ENCODE data around the gene GSTM2.
"Not testable (repeated sequence)": the region's sequence is repeated elsewhere in the genome, so short reads cannot be mapped to it uniquely, and the experiment has no call there.

The GSTM2 gene

DNA sequence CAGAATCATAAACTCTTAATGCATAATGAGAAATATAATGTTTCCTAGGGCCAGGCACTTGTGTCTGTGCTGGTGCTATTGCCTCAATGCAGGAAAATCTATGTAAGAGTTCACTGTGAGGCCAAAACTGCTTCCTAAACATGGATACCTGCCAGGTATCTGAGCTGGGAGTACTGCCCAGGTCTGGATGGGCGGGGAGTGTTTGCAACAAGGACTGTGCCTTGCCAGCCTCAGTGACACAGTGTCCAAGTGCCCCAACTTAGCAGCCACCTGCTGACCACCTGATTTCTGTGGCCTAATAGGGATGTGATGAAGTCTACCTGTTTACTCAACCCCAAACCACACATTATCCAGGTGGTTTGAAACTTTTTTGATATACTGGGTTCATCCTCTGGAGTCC, 17.5 kb downstream of the GSTM2 start:
- DNase-seq = not testable (repeated sequence)

DNA sequence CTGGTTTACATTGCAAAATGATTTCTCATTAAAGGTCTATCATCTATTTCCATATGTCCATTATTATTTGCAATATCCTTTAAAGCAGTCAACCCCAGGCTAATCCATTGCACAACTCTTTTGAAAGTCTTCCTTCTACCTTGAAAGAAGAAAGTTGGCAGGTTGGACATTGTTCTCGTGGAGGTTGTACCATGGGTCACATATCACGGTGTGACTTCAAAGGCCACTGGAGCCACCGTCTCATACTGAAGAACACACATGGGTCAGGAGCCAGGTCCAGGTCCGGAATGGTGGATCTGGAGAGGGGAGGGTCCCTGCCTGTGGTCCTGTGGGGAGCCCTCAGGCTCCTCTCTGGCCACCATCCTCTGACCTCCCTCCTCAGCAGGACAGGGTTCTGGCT, 18.0 kb downstream of the GSTM2 start:
- not testable (repeated sequence) for DNase-seq

DNA sequence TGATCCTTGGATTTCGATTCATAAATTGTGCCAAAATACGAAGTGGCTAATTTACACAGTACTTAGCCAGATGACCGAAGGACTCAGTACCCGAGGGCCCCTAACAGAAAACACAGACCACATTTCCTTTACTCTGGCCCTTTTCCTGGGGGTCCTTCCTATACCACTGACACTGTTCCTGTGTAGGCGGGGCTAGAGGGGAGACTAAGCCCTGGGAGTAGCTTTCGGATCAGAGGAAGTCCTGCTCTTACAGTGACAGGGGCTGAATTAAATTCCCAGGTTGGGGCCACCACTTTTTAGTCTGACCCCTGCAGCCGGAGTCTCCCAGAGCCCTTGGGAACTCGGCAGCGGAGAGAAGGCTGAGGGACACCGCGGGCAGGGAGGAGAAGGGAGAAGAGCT, 19.3 kb downstream of the GSTM2 start:
- DNase-seq = not testable (repeated sequence)

DNA sequence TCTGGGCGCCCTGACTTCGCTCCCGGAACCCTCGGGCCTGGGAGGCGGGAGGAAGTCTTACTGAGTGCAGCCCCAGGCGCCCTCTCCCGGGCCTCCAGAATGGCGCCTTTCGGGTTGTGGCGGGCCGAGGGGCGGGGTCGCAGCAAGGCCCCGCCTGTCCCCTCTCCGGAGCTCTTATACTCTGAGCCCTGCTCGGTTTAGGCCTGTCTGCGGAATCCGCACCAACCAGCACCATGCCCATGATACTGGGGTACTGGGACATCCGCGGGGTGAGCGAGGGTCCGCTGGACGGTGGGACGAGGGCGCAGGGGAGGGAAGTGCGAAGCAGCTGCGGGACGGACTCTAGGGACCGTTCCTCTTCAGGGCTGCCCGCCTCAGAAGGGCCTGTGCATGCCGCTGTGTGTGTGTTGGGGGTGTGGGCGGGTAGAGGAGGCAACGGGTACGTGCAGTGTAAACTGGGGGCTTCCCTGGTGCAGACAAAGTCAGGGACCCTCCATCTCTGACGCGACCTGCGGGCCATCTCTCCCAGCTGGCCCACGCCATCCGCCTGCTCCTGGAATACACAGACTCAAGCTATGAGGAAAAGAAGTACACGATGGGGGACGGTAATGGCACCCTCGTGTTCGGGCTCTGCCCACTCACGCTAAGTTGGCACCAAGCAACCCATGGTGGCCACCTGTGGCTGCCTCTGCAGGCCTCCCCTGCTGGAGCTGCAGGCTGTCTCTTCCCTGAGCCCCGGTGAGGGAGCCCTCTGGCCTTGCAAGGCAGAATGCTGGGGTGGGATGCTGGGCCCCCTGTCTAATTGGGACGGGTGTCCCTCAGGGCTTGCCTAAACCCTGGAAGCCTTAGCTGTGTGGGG, 20.0 kb downstream of the GSTM2 start, which contains the start of gene GSTM1:
TSS of gene GSTM1 (plus strand) at position 177 of the 859 bp plus-strand sequence. CDS start at position 234, 57 bp downstream.
- DNase-seq = no peak

DNA sequence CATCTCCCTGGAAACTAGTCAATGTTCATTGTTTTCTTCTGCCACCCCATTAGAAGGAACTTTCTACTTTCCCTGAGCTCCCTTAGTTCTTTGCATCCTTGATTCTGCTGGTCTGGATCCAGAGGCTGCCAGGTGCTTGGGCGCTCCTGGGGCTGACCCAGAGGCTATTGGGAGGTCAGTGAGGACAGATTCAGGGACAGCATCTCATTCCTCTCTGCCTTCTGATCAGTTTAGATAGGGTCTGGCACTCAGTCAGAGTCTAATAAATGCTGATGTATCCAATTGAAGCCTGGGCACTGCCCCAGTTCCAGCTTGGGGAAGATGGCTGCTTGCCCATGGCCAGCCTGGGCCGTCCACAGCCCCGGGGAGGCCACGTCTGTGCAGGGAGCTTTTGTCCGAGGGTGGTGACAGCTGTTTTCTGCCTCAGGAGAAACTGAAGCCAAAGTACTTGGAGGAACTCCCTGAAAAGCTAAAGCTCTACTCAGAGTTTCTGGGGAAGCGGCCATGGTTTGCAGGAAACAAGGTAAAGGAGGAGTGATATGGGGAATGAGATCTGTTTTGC, 22.1 kb downstream of the GSTM2 start:
- no peak for DNase-seq

DNA sequence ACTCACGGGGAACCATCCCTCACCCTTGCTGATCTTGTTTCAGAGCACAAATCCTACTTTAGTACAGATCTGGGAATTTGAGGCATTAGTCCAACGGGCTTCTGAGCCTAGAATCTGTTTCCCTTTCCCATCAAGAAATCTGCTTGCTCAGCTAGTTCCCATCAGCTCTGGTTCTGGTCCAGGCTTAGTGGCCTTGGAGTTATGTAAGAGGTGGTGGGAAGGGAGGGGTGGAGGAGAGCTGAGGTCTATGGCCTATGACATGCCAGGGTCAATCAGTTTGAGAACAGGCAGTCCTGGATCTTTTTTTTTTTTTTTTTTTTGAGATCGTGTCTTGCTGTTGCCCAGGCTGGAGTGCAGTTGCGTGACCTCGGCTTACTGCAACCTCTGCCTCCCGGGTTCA, 23.9 kb downstream of the GSTM2 start:
- DNase-seq = no peak

DNA sequence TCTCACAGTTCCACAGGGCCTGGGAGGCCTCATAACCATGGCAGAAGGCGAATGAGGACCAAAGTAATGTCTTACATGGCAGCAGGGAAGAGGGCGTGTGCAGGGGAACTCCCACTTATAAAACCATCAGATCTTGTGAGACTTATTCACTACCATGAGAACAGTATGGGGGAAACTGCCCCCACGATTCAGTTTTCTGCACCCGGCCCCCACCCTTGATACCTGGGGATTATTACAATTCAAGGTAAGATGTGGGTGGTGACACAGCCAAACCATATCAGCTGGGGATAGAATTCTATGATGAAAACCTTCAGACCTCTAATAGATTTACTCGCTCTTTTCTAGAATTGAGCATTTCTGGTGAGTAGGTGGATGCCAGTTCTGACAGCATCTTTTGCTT, 26.5 kb downstream of the GSTM2 start:
- not testable (repeated sequence) for DNase-seq

DNA sequence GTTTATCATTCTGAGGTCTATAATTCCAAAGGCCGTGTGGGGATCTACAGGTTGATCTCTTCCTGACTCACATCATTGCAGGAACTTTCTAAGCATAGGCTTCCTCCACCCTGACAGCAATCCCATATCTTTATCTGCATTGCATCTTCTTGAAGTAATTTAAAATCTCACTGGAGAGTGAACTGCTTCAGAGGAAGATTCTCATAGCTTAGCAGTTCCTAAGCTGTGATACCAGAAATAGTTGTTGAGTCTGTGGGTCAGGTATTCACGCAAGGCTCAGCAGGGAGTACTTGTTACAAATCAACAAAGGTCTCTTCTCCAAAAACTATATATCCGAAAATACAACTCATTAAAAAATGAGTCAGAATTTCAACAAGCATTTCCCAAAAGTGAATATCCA, 27.3 kb downstream of the GSTM2 start:
- DNase-seq = not testable (repeated sequence)

DNA sequence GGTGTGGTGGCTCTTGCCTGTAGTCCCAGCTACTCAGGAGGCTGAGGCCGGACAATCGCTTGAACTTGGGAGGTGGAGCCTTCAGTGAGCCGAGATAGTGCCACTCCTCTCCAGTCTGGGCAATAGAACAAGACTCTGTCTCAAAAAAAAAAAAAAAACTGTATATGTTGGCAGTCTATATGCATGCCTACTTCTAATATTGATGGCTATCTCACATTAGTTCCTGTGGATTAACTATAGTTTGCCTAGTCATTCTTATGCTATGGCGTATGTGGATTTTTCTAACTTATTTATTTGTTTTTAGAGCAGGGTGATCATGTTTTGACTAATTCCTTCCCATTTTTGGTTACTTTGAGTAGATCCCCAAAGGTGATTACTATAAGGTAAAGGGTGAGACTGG, 29.2 kb downstream of the GSTM2 start:
- DNase-seq = no peak

DNA sequence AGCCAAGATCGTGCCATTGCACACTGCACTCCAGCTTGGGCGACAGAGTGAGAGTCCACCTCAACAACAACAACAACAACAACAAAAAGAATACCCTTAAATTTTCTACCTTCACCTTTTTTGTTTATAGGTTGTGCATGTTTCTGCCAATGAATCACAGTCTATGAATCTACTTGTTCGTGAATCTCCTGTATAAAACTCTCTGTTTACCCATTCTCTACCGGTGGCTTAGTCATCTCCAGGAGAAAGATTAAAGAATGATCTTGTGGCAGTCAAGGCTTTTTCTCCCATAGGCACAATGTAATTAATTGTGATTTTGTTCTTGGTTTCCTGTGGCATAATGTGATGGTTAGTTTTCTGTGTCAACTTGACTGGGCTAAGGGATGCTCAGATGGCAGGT, 30.0 kb downstream of the GSTM2 start:
- not testable (repeated sequence) for DNase-seq

DNA sequence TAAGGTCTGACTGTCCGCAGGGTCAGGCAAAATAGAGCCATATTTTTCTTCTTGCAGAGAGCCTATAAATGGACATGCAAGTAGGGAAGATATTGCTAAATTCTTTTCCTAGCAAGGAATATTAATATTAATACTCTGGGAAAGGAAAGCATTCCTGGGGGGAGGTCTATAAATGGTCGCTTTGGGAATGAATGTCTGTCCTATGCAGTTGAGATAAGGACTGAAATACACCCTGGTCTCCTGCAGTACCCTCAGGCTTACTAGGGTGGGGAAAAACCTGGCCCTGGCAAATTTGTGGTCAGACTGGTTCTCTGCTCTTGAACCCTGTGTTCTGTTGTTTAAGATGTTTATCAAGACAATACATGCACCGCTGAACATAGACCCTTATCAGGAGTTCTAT, 35.1 kb downstream of the GSTM2 start:
- not testable (repeated sequence) for DNase-seq

DNA sequence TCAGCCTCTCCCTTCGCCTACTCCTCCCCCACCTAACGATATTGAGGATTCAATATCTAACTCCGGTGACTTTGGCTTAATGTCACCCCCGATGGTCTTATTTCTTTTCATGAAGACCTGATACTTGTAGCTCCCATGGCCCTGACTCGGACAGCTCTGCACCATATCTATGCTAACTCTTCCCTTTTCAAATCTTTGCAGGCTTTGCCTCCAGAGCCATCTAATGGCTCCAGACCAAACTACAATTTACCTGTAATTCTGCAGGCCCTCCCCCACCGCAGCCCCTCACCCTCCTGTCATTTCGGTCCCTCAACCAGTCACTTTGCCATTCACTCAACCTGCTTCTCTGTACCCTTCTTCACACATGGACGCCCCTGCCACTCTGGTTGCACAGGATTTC, 36.3 kb downstream of the GSTM2 start:
- no peak for DNase-seq

DNA sequence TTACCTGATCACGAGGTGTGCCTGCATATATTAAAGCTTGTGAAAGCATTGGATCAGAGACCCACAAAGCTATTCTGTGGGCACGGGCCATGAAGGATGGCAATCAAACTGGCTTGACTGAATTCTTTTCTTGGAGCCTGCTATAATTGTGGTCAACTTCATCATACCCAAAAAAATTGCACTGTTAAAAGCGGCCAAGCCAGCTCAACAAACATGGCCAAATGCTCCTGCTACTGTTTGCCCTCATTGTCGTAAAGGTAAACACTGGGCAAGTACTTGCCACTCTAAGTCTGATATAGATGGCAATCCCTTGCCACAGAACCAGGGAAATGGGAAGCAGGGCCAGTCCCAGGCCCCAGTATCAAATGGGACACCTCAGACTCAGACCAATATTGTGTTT, 37.6 kb downstream of the GSTM2 start:
- no peak for DNase-seq

DNA sequence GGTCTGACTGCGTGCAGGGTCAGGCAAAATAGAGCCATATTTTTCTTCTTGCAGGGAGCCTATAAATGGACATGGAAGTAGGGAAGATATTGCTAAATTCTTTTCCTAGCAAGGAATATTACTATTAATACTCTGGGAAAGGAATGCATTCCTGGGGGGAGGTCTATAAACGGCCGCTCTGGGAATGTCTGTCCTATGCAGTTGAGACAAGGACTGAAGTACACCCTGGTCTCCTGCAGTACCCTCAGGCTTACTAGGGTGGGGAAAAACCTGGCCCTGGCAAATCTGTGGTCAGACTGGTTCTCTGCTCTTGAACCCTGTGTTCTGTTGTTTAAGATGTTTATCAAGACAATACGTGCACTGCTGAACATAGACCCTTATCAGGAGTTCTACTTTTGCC, 41.1 kb downstream of the GSTM2 start:
- not testable (repeated sequence) for DNase-seq

DNA sequence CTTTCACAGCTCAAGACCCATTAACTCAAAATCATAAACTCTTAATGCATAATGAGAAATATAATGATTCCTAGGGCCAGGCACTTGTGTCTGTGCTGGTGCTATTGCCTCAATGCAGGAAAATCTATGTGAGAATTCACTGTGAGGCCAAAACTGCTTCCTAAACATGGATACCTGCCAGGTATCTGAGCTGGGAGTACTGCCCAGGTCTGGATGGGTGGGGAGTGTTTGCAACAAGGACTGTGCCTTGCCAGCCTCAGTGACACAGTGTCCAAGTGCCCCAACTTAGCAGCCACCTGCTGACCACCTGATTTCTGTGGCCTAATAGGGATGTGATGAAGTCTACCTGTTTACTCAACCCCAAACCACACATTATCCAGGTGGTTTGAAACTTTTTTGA, 42.0 kb downstream of the GSTM2 start:
- not testable (repeated sequence) for DNase-seq

DNA sequence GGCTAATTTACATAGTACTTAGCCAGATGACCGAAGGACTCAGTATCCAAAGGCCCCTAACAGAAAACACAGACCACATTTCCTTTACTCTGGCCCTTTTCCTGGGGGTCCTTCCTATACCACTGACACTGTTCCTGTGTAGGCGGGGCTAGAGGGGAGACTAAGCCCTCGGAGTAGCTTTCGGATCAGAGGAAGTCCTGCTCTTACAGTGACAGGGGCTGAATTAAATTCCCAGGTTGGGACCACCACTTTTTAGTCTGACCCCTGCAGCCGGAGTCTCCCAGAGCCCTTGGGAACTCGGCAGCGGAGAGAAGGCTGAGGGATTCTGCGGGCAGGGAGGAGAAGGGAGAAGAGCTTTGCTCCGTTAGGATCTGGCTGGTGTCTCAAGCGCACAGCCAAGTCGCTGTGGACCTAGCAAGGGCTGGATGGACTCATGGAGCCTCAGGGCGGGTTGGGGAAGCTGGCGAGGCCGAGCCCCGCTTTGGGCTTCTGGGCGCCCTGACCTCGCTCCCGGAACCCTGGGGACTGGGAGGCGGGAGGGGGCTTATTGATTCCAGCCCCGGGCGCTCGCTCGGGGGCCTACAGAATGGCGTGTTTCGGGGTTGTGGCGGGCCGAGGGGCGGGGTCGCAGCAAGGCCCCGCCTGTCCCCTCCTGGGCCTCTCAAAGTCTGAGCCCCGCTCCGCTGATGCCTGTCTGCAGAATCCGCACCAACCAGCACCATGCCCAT, 43.9 kb downstream of the GSTM2 start, which contains the start of gene GSTM5:
TSS of gene GSTM5 (plus strand) at position 659 of the 728 bp plus-strand sequence. CDS start at position 721, 62 bp downstream.
- not testable (repeated sequence) for DNase-seq

DNA sequence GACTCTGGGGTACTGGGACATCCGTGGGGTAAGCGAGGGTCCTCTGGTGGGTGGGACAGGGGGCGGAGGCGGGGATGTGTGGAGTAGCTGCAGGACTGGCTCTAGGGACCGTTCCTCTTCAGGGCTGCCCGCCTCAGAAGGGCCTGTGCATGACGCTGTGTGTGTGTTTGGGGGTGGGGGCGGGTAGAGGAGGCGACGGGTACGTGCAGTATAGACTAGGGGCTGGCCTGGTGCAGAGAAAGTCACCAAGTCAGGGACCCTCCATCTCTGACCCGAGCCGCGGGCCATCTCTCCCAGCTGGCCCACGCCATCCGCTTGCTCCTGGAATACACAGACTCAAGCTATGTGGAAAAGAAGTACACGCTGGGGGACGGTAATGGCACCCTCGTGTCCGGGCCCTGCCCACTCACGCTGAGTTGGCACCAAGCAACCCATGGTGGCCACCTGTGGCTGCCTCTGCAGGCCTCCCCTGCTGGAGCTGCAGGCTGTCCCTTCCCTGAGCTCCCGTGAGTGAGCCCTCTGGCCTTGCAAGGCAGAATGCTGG, 44.5 kb downstream of the GSTM2 start:
- no peak for DNase-seq

DNA sequence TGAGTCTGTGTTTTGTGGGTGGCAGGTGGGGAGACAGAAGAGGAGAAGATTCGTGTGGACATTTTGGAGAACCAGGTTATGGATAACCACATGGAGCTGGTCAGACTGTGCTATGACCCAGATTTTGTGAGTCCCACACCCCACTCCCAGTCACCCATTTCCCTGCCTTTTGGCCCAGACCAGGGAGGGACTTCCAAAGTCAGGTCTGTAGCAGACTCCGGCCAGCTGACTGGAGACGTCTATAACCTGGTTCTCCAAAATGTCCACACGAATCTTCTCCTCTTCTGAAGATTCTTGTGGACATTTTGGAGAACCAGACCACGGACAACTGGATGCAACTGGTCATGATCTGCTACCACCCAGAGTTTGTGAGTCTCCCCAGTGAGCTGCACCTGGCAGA, 45.8 kb downstream of the GSTM2 start:
- no peak for DNase-seq

DNA sequence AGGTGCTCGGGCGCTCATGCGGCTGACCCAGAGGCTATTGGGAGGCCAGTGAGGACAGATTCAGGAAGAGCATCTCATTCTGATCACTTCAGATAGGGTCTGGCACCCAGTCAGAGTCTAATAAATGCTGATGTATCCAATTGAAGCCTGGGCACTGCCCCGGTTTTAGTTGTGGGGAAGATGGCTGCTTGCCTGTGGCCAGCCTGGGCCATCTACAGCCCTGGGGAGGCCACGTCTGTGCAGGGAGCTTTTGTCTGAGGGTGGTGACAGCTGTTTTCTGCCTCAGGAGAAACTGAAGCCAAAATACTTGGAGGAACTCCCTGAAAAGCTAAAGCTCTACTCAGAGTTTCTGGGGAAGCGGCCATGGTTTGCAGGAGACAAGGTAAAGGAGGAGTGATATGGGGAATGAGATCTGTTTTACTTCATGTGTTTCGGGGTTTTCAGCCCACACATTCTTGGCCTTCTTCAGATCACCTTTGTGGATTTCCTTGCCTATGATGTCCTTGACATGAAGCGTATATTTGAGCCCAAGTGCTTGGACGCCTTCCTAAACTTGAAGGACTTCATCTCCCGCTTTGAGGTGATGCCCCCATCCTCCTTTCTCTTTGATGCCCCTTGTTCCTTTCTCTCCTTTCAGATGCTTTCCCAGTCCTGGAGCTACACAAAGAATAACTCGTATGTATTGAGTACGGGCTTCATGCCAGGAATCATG, 47.0 kb downstream of the GSTM2 start:
- no peak for DNase-seq

DNA sequence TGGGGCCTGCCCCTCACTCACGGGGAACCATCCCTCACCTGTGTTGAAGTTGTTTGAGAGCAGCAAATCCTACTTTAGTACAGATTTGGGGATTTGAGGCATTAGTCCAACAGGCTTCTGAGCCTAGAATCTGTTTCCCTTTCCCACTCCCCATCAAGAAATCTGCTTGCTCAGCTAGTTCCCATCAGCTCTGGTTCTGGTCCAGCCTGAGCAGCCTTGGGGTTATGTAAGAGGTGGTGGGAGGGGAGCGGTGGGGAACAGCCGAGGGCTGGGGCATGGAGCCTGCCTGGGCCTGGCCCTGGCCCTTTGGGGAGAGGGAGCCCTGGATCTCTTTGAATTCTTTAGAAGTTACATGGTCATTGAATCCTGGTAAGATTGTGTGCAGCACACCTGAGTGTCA, 48.3 kb downstream of the GSTM2 start:
- DNase-seq = no peak

DNA sequence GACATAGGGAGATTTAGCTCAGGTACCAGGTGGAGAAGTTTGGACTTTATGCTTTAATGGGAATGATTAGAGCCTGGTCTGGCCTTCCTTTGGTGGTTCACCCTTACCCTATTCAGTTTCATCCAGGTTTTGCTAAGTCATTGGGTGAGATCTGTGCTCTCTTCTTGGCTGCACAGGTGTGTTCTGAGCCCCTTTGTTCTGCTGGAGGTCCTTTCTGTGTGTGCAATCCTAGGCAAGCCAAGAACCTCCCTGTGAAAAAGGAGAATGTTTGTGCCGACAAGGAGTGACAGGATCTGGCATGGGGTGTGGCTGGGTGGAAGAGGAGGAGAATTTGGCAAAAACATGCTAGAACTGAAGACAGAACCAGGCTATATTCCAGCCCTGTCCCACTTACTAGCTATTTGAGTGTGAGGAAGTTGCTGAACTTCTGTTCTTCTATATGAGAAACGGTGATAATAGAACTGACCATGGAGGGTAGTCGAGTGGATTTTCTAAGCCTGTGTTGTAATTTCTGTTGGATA, 48.8 kb downstream of the GSTM2 start:
- no peak for DNase-seq

DNA sequence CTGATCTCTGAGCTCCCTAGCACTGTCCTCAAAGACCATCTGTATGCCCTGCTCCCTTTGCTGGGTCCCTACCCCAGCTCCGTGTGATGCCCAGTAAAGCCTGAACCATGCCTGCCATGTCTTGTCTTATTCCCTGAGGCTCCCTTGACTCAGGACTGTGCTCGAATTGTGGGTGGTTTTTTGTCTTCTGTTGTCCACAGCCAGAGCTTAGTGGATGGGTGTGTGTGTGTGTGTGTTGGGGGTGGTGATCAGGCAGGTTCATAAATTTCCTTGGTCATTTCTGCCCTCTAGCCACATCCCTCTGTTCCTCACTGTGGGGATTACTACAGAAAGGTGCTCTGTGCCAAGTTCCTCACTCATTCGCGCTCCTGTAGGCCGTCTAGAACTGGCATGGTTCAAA, 49.9 kb downstream of the GSTM2 start:
- DNase-seq = no peak

All from NCI-H1092 treated with DMSO at 0.1 percent for 48 hours (cell line).